G401.6 (cell line): ENCODE measurements around the gene MSL1.
A peak's percentile ranks its signal among the peaks of the same experiment; 100 is the strongest.

Experiments
- FAIRE-seq: peaks from 2 replicates; lab custom pipeline; 2012; peaks lifted over from hg19 to GRCh38; lab: Jason Lieb, UNC

MSL1 gene

DNA sequence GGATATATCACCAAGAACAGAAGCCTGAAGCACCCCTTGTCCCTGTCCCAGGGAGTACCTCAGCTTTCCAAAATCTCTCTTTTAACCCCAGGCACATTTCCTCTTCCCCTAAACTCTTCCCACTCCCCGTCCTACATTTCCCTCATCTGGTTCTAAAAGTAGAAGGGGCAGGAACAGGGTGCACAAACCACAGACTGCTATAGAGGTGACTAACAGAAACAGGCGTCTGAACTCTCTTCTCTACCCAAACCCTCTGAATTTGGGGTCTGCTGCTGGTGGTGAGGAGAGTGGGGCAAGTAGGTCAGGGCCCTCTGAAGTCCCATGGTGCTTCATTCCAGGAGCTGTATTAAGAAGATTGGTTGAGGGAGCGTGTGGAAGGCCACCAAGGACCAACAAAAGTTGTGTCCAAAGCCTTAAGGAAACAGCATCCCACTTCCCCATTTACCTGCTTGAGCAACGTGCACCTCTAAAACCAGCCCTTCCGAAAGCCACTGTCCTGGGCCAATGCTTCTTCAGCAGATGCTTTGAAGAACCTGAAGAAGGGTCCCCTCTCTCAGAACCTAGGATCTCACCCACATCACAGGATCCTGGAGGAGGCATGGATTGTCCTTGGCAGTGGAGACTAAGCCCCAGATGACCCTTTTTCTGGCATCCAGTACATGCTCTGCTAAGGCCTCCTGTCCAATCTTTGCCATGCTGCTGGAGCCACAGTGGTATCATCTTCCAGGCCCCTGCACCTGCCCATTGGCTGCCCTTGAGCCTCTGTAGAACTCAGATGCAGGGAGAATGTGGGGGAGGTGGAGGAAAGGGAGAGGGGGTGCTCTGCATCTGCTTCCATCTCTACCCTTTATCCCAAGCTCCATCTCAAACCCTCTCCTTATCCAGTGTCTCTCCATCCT lies 15.7 kb upstream of the MSL1 start:
- FAIRE-seq: no peak

DNA sequence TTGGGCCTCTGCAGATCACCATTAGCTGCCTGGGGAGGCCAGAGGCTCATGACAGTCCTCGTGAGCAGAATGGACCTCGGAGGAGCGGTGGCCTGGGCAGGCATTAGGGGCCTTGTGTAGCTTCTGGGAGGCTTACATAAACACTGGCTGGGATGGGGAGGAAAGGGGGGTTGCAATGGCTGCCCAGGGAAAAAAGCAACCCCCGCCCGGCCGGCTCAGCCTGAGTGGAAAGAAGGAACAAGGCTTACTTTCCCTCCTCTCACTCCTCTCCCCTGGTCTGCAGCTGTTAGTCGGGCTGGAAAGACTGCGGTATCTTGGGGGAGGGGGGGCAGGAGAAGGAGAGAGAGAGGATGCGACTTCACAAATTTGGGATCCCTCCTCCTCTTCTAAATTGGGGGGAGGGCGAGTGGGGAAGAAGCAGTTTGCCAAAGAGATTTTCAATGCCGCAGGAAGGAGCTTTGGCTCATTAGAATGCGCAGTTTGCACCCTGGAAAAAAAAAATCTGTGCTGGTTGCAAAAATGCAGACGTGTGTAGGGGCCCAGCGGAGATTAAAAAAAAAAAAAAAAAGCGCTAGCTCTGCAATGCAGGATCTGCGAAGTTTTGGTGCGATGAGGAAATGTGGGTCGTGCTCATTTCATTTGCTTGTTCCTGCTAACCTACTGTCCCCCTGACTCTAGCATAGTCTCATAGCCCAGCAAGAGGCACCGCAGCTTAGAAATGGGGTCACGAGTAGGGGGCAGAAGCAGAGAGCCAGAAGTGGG lies 14.8 kb upstream of the MSL1 start:
- FAIRE-seq: no peak

DNA sequence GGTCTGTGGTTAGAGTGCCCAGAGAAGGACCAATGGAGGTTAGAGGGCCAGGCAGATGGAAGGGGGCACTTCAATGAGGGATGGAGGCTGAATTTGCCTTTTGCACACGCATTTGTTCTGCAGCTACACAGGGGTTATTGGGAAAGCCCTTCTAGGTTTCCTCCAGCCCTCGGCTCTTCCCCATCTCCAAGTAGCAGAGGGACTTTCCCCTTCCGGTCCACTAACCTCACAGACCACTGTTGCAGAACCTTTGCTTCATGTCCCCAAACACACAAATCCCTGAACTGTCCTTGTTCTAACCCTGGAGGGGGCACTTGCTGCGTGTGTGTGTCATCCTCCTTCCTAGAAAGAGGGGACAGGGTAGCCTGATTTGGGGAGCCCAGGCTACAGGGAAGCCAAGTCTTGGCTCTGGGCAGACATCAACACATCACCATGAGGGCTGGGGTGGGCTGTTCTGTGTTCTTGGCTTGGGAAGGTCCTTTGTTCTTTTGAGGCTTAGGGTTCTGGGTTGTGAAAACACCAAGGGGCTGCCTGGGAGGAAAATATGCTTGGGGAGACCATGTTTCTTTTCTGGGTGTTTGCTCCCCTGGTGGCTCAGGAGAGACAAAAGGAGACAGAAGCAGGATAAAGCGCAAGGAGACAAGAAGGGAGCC lies 14.1 kb upstream of the MSL1 start:
- FAIRE-seq: no peak

DNA sequence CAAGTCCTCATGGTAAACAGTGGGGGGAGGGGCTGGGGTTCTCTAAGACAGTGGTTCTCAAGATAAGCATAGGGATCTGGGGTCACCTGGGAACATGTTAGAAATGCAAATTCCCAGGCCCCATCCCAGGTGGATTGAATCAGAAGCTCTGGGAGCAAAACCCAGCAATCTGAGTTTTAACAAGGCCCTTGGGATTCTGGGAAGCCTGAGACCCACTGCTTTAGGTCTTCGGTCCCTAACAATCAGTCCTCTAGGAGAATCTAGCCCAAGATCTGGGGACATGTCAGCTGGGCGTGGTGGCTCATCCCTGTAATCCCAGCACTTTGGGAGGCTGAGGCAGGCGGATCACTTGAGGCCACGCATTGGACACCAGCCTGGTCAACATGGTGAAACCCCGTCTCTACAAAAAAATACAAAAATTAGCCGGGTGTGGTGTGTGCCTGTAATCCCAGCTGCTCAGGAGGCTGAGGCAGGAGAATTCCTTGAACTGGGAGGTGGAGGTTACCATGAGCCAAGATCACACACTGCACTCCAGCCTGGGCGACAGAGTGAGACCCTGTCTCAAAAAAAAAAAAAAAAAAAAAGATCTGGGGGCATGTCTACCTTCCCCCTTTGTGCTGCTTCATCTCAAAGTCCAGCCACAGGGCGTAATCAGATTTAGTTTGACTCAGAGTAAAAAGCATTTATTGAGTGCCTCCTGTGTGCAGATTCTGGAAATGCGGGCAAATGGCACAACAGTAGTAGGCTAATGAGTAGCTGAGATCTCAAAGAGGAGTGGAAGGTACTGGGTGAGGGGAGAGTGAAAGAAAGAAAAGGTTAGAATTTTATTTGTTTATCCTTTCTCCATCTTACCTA lies 12.6 kb upstream of the MSL1 start:
- no peak for FAIRE-seq

DNA sequence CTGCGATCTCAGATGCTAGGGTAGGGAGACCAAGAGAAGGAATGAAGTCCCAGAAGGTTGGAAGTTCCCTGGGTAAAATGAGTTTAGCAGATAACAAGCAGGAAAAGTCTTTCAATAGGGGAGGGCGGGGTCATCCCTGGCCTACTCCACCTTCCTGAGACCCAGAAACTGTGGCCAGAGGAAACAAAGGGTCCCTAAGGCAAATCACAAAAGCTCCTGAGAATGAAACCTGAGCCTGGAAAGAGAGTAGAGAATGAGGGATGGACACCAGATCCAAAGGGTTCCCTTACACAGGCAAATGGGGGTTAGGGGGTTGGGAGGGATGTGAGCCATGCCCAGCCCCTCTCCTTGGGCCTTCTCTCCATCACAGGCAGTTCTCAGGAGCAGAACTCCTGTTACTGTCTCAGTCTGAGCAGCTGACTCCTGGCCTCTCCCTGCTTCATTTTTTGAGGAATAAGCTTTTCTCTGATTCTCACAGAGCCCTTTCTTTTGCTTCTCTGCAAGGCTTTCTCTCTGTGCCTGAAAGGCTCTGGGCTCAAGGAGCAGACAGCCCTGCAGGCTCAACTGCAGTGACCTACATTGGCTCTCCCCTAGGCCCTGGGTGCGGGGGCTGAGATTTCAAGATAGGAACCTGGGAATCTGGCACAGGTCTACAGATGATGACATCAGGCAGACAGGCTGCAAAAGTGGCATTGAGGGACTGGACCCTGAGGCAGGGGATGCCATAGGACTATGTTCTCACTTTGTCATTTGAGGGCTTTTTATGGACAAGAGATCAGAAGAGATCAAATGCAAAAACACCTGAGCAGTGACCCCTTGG lies 11.5 kb upstream of the MSL1 start:
- FAIRE-seq: no peak

DNA sequence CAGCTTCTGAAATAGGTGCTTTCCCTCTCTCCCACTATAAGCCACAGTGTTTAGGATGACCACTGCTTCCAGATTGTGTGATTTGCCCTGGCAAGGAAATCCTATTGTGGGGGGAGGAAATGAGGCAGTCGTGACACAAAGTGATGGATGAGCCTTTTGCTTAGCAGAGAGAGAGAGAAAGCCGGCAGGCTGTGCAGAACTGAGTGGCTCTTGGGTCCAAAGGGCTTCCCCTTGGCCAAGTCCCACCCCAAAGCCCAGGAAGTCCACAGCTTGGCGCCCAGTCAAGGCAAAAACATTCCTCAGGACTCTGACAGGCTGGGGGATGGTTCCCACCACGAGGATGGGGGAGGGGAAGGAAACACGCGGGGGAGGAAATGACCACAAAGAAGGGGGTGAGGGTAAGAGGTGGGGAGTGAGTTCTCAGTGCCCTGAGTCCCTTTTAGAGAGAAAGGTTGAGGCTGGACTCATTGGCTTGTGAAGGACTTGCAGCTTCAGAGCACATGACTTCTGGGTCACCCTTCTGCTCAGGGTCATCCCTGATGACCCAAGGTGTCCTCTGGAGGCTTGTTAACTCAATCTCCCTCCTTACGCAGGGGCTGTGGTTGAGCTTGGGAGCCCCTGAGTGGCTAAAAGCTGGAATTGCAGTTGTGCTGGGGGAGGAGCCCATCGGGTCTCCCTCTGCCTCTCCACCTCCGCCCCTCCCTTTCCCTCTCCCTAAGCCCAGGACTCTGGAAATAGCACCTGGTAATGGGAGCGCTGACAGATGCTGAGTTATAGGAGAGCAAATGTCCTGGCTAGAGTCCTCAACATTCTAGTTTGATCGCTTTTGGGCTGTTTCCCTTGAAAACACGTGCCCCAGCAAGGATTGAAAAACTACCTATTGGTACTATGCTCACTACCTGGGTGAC lies 10.3 kb upstream of the MSL1 start:
- peak; percentile 91 for FAIRE-seq

DNA sequence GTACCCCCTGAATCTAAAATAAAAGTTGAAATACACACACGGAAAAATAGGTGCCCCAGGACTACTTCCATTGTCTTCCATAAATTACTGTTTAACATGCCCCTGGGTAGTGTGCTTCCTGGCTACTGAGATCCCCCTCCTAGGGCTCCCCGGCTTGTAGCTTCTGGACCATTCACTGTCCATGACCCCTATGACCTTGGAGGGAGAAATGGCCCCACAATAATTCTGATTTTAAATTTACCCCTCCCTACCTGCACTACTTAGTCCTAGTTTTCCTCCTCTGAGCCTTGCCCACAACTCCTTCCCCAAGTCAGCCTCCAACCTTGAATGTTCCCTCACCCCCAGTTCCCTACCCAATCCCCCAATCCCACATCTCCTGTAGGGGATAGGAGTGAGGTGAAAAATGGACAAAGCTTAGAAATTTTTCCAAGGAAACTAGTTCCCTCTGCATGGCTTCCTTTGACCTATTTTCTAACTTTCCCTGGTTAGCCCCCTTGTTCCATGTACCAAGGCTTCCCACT lies 9.5 kb upstream of the MSL1 start:
- FAIRE-seq: no peak

DNA sequence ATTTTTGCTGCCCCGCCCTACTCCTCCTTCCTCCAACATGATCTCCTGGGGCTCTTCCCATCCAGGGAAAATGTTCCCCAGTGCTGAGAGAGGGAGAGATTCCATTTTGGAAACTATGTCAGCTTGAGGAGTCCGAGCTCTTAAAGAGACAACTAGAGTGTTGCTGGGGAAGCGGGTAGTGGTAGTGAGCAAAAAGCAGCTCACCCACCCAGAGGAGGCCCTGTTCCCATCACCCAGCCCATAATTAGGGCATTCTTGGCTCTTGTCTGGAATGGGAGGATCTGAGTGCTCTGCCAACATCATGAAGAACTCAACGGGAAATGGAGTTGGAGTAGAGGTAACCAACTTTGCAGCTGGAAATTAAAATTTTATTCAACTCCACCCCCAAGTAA lies 9.1 kb upstream of the MSL1 start:
- FAIRE-seq: no peak

DNA sequence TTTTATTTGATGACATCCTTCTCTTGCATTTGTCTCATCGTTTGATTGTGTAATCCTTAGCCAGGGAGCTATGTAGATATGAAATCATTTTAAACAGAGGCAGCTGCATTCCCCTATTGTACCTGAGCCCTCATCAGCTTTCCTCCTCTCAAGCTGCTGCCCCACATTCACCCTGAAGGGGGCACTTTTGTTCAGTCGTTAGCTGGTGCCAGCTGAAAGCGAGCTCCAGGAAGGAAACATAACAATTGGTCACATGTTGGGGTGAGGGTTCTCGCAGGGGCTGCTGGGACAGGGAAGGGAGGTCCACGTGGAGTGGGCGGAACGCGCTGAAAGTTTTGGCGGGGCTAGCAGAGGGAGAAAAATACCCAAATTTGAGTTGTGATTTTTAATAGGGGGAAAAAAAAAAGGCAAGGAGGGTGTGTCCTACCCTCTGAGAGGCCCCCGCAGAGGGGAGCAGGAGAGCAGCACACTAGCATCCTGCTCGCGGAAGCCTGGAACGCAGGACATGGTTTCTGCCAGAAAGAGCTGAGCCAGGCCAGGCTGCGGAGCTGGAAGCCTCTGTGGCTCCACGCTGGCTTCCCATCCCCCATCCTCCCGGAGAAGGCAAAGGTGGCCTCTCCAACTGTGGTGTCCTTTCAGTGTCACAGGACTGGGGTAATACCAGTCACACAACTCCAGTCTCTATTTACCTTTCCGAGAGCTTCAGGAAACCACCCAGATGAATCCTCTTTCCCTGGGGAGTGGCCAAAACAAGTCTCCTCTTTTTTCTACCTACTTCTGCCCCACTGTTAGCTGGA lies 8.5 kb upstream of the MSL1 start:
- peak; percentile 98 for FAIRE-seq

DNA sequence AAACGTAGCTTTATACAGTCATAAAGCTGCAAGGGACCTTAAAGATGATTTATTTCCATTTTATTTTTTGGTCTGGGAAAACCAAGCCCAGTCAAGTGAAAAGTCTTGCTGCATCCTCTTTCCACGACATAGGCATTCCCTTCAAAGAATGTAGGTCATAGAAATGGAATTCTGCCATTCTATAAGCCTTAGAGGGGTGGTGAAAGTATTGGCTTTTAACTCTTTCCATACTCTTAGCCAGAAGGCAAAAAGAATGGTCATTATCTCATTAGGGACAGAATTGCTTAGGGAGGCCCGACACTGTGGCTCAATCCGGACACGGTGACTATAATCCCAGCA lies 7.9 kb upstream of the MSL1 start:
- FAIRE-seq: peak; percentile 88

DNA sequence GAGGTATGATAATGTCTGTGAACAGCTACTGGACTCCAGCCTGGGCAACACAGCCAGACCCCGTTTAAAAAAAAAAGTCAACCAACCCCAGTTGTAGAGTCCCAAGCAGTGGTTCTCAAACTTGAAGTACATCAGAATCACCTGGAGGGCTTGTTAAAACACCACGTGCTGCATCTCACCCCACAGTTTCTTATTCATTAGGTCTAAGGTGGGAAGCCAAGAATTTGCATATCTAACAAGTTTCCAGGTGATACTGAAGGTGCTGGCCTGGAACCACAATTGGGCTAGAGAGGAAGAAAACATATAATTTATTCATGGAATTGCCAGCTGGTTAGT lies 6.7 kb upstream of the MSL1 start:
- no peak for FAIRE-seq

DNA sequence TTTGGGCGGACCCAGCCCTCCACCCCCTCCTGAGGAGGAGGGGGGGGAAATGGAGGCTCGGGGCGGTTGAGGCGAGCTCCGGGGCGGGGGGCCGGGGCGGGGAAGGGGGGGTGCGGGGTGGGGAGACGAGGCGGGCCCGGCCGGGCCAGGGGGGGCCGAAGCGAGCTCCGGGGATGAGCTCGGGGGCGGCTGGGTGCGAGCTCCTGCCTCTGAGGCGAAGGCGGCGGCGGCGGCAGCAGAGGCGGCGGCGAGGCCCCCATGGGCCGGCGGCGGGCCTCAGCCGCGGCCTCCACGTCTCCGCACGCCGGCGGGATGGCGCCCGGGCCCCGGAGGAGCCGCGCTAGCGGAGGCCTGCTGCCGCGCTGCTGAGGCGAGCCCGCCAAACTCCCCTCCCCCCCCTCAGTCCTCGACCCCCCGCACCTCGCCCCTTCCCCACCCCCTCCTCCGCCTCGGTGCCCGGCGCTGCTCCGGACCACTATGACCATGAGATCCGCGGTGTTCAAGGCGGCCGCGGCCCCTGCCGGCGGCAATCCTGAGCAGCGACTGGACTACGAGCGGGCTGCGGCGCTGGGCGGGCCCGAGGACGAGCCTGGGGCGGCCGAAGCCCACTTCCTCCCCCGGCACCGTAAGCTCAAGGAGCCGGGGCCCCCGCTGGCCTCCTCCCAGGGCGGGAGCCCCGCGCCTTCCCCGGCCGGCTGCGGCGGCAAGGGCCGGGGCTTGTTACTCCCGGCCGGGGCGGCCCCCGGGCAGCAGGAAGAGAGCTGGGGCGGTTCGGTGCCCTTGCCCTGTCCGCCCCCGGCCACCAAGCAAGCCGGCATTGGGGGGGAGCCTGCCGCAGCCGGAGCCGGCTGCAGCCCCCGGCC lies 596 bp downstream of the MSL1 start:
- FAIRE-seq: no peak

DNA sequence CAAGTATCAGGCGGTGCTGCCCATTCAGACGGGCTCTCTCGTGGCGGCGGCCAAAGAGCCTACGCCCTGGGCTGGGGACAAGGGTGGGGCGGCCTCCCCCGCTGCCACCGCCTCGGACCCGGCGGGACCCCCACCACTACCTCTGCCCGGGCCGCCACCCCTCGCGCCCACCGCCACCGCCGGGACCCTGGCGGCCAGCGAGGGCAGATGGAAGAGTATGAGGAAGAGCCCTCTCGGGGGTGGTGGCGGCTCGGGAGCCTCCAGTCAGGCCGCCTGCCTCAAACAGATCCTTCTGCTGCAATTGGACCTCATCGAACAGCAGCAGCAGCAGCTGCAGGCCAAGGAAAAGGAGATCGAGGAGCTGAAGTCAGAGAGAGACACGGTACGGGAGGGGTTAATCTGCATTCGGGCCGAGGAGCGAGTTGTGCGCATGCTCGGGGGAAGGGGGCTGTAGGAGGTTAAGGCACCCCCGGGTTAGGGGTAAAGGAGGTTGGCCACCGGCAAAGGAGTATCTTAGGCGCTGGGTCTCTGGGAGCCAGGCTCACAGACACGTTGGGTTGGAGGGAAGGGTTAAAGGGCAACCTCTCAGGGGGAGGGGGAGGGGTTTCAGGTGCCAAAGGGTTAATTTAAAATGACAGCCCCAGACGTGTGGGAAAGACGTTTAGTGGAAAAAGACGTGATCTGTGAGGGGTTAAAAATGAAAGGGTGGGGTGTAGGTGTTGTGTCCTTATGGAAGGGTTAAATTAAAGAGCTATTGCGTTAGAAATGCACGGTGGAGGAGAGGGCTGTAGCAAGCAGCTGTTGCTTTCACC lies 1.4 kb downstream of the MSL1 start:
- FAIRE-seq: no peak

DNA sequence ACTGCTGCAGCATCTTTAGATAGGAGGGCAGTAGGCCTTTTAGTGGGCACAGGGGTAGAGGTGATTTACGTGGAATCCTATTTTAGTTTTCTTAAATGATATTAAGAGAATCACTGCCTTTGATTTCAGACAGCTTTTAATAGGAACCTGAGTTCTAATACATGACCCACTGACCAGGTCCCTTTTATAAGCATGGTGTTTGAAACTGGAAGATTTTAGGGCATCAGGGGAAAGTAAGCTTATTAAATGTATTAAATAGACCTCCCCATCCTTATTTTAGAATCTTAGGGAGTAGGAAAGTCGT lies 2.0 kb downstream of the MSL1 start:
- no peak for FAIRE-seq

DNA sequence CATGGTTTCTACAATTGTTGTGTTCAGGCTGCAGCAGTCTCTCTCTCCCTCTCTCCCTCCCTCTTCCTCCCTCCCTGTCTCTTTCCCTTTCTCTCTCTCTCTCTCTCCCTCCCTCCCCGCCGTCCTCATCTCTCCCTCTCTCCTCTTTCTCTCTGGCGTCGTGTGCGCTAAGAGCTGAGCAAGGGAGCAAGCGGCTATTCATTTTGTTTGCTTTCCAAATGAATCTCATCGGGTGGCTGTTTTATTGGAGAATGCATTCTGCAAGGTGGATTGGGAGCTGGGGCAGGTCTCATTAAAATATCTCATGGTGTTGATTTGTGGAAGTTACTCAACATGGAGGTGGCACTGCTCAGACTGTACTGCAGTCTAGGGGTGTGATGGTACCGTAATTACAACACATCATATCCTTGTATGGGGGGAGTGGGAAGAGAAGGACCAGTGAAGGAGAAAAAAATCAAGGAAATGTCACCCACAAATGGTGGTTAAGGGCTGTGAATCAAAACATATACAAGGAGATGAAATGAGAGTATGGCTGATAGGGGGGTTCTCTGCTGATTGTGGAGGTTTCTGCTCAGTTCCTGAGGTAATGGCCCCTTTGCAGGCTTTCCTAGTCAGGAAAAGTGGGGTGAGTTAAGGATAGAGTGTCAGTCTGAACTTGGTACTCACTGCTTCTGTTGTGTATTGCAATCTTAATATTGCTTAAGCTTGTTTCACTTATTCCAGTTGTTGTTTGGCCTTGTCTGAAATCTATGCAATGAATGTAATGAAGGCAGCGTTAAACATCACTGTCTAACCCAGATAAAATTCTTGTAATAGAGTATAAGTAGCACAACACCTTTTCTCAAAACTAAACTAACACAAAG lies 2.7 kb downstream of the MSL1 start:
- FAIRE-seq: no peak

DNA sequence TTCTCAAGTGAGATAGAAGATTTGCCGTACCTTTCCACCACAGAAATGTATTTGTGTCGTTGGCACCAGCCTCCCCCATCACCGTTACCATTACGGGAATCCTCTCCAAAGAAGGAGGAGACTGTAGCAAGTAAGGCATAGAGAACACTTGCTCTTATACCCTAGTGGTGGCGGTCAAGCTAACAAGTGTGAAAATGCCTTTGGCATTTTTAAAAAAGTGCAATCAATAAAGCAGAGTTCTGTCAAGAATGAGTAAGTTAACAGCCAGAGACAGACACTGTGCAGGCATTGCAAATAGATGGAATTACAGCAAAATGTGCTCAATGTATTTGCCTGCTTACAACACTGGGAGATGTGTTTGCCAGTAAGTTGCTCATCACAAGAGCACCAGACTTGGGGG lies 7.7 kb downstream of the MSL1 start:
- no peak for FAIRE-seq
